Fibroblast of skin of scalp (primary cell): ENCODE data around the gene CDKN2B-AS1.
A peak's percentile ranks its signal among the peaks of the same experiment; 100 is the strongest.

ENCODE experiments used
- DNase-seq: peaks from one replicate; pipeline ENCODE4 v3.0.0-alpha.2; 2013

Gene CDKN2B-AS1

DNA sequence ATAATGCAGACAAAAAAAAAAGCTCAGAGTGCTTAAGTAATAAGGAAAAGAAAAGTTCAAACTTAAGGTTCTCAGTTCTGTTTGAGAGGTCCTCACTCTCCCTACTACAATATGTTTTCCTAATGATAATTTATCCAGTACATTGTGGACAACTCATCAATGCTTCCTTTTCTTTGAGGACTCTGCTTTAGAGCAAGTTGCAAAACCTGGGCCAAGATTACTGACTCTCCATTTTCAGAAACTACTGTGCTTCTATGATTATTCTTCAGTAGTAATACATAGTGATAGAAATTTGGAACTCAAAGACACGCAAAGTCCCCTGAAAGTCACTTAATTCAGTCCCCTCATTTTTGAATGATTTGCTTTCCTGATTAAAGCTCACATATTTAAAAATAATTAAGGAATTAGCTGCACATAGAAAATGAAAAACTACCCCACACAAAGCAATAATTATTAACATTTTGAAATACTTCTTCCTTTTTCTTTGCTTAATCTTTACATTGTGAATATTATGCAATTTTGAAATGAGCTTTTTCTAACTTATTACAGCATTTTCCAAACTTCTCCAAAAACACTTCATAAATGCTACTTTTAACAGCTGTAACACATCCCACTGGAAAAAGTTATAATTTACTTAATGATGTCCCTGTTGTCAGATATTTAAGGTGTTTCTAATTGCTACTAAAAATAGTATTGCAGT, 11.6 kb upstream of the CDKN2B-AS1 start:
- DNase-seq, result no peak

DNA sequence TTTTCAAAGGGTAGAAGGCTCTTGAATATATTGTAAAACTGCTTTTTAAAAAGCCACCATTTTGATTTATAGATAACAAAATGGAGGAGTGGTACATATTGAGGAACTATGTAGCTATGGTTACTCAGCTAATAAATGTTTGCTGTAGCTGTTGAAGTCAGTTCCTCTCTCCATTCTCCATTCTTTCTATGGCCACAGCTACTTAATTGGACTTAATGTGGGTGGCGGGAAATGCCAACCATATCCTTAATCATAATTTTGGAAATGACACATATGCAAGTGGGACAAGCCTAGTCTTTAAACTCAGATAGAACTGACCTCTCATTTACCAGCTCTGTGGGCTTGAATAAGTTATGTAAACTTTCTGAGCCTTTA, 11.0 kb upstream of the CDKN2B-AS1 start:
- DNase-seq, result no peak

DNA sequence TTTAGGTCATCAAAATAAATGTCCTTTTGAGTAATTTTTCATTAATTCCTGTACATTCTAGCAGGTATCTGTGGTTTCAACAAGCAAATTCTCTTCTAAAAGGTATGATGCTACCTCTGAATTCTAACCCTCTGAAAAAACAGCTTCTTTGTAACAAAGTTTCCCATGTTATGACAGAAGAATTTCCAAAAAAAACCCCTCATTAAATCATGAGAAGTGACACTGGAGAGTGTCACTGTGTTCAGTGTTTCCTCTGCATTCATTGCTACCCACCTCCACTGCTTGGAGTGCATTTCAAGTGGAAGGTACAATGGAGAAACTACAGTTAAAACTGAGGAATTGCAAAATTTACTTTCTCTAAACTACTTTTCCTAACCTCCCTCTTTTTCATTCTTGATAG, 10.5 kb upstream of the CDKN2B-AS1 start:
- no peak for DNase-seq

DNA sequence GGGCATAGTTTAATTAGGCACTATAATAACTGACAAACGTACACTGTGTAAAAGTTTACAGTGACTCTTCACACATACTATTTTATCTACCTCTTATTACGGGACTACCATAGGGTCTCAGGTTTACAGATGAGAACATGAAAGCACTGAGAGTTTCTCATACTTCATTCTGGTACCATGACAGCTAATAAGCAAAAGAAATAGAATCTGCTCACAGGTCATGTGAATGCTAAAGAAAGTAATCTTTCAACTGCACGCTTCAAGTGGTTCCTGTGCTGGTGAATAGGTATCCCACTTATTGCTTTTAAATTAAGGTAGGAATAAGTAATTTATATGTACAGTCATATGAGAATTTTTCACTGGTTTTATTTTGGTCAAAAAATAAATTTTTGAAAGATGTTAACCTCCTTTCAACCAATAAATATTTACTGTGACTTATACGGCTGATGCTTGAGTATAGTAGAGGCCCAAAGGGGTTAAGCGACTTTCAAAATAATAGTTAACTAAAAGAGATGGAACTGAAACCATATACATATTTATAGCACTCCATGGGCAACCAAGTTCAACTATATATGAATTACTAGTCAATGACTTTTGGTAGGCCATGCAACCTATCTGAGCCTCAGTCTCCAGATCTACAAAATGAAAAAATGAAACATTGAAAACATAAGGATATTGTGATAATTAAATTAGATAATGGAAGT, 8.5 kb upstream of the CDKN2B-AS1 start:
- no peak for DNase-seq

DNA sequence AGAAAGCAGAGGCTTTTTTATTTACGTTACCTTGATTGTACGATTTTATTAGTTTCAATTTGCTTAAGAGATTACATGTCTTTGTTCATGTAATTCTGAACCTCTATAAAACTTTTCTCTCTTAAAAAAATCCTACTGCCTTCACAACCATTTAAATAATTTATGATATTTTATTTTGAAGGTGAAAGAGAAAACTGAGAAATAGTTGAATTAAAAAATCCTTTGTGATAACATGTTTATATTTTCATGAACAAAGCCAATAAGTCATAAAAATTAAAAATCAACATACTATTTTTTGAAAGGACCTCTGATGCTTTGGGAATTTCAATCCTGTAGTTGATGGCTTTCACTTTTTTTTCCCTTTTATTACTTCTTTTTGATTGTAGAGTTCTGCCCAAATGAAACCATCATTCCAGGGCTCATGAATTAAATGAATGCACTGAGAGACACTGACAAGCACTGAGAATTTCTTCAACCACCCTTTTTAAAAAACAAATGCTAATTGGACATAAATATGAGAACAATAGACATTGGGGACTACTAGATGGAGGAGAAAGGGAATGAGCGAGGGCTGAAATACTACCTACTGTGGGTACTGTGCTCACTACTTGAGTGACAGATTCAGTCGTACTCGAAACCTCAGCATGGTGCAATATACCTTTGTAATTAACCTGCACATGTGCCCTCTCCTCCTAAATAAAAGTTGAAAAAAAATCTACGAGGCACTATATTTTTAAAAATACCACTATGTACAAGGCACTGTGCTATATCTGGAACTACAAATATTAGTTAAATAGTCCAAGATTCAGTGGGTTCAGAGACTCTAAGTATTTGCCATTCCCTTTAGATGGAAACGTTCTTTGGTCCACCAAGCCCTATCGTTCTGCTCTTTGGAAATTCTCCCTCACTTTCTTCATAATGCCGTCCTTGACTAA, 6.3 kb upstream of the CDKN2B-AS1 start:
- DNase-seq, result no peak

DNA sequence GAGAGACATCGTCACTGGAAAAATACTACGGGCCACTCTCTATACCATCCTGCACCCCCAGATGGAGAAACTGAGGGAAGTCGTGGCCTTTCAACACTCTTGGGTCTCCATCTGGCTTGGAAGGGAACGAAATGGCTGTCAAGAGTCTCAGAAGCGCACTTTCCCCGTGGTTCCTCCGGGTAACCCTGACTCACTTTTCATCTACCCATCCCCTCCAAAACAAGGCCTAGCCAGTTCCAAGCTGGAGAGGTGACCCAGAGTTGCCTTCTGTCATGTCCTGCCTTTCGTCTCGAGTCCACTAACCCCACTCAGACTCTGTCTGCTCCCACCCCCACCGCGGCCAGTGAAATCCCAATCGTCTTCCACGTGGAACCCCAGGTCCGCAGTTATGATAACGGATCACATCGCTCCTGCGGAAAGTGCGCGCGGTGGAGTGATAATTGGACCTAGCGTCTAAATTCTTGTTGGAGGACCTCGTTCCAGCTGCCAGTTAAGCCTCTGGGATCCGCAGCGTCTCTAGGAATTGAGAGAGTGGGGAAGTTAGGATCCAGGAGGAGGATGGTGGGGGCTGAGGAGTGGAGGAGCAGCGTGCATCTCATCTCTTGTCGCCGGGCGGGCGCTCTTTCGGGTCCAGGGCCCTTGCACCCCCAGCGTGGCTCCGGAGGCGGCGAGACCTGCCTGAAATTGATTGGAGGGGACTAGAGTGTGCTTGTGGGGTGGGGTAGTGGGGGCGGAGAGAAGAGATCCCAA, 5.0 kb upstream of the CDKN2B-AS1 start:
- no peak for DNase-seq

DNA sequence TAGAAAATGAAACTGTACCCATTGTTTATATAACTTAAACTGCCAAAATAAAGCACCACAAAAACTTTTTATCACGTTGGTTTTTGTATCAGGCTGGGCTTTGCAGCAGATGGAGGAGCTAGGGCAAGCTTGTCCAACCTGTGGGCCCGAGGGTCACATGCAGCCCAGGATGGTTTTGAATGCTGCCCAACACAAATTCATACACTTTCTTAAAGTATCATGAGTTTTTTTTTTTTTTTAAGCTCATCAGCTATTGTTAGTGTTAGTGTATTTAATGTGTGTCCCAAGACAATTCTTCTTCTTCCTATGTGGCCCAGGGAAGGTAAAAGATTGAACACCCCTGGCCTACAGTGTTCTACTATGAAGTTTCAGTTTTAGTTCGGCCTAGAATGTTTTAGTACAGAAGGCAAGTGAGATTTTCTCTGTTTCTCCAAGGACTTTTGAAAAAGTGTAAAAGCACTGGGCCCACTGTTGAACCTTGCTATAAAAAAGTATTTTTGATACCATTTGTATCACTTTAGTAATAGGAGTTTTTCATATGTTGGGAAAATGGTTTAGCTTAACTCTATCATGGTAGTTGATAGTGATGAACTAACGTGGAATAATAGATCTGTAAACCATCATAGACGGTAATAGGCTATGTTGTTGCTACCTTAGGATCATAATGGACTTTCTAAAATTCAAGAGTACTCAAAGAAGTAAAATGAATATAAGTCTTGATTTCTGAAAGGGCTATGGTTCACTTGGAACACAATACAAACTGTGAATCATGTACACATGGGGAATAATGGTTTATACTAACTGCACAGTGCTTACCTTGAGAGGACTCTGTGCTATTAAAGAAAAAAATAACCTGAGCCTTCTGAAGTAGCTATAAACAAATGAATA, 3.3 kb upstream of the CDKN2B-AS1 start:
- DNase-seq, result no peak

DNA sequence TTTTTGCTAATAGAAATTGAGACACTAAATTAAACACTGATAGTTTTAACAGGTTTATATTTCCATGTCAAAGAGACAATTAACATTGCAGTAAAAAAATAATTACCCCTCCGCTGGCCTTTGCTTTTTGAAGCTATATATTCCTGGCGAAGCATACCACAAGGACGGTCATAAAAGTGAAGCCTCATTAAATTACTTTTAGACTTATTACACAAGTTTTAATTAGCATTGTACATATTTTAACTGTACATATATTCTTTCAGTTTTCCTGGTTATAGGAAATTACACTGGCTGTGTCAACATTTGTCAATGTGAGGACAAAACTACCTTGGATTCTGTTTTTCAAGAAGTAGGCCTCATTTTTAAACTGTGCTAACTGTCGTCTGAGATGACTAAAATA, 1.6 kb upstream of the CDKN2B-AS1 start:
- no peak for DNase-seq

DNA sequence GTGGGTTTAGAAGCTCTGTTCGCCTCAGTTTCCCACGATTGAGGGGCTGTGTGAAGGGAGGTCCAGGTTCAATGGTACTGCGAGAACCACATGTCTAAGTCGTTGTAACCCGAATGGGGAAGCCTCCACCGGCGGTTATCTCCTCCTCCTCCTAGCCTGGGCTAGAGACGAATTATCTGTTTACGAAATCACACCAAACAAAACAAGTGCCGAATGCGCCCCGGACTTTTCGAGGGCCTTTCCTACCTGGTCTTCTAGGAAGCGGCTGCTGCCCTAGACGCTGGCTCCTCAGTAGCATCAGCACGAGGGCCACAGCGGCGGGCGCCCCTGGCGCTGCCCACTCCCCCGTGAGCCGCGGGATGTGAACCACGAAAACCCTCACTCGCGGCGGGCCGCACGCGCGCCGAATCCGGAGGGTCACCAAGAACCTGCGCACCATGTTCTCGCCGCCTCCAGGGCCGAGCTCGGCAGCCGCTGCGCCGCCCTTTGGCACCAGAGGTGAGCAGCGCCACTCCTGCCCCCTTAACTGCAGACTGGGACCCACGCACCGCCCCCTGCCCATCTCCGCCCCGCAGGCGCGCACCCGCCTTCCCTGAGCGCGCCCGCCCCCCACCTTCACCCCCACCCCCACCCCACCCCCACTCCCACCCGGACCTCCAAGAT, 567 bp upstream of the CDKN2B-AS1 start, which contains the start of gene CDKN2A:
CDKN2A (minus strand) TSS at position 500 of the 663 bp plus-strand sequence.
- no peak for DNase-seq

DNA sequence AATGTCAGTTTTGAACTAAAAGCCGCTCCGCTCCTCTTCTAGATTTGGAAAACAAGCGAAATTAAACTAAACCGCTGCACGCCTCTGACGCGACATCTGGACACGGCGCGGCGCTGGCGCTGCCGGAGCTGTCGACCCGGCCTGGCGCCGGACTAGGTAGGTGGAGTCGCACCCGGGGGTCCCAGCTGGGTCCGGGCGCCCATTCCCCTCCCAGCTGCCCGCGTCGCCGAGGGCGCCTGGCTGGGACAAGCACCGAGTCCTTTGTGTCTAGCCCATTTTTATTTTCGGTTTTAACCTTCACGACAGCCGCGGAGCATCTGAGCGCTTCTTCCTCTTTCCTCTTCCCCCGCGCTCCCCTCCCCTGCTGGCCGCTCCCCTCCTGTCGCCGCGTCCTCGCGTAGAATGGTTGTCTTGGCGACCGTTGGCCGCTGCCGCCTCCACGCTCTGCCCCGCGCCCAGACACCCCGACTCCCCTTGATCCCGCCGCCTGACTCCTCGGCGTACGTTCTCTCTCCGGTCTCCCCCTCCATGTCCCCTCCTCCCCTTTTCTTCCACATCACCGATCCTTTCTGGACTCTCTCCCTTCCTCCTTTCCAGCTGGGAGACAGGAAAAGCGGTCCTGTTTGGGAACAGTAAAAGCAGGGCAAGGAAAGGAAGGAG, 545 bp downstream of the CDKN2B-AS1 start:
- peak; percentile 74 for DNase-seq

DNA sequence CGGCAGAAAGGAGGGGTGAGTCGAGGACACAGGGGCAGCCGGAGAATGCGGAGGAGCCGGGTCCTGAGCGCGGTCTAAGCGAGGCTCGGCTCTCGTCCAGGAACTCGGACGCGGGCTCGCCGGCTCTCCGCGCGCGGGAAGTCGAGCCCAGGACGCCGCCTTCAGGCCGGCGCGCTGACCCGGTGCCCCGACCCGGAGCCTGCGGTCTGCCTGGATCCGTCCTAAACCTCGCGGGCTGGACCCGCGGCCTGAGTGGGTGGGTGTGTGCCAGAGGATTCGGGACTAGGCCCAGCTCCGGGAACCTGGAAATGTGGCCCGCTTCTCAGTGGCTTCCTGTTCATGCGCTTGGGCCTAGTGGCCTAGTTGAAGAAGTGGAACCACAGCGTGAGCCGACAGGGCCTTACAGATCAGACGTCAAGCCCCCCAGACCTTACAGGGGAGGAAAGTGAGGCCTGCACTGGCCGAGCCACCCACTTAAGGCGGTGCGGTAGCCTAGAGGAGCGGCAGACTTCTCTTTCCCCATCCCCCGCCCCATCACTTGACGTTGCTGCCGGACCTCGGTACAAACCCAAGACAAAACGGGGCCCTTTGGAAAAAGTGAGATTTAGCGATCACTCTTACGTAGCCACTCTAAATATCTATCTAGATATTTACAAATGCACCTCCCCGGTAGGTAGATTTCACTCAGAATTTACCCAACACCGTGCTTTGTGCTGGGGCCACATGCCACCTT, 1.2 kb downstream of the CDKN2B-AS1 start:
- DNase-seq, result peak; percentile 43

DNA sequence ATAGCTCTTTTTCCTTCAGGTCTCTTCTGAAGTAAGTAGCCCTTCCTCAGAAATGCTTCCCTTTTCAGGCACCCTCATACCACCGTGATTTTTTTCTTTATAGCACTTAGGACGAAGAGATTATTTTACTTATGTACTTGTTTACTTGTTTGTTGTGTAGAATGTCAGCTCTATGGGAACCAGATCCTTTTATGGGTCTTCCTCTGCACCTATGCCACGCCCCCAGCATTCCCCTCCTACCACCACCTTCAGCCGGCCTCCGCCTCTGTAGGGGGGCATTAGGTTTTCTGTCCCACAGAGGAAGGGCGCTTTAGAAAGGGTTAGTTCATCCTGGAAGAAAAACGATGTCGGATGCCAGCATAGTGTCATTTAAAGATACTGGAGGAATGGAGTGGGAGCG, 1.8 kb downstream of the CDKN2B-AS1 start:
- no peak for DNase-seq

DNA sequence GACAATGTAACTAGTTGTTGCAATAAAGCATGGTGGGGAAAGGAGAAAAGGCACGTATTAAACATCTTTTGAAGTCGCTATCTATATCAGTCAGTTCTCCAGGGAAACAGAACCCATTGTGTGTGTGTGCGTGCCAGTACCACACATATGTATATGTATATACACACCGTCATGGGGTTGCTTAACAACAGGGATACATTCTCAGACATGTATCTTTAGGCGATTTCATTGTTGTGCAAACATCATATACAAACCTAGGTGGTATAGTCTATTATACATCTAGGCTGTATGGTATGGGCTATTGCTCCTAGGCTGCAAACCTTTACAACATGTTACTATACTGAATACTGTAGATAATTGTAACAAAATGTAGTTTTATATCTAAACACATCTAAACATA, 2.3 kb downstream of the CDKN2B-AS1 start:
- no peak for DNase-seq

DNA sequence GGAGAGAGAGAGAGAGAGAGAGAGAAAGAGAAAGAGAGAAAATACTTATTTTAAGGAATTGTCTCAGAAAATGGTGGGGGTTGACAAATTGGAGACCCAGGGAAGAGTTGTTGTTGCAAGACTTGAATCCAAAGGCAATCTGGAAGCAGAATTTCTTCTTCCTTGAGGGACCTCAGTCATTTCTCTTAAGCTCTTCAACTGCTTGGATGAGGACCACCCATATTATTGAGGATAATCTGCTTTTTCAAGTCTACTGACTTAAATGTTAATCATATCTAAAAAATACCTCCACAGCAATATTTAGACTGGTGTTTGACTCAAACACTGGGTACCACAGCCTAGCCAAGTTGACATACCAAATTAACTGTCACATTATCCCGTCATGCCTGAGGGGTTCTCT, 2.9 kb downstream of the CDKN2B-AS1 start:
- no peak for DNase-seq

DNA sequence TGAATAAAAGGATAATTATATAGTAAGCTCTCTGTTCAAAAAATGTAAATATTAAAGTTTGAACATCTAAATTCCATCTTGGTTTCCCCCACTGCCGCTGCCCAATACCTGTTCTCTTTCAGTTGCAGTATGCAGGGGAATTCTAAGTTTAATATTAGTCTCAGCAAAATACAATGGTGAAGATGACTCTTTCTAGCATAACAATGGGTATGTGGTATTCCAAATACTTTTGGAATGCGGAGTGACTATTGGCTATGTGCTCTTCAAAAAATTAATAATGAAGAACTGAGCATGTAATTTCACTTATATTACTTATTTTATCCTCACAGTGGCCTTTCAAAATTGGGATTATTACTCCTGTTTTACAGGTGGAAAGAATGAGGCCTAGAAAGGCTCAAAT, 3.4 kb downstream of the CDKN2B-AS1 start:
- no peak for DNase-seq

DNA sequence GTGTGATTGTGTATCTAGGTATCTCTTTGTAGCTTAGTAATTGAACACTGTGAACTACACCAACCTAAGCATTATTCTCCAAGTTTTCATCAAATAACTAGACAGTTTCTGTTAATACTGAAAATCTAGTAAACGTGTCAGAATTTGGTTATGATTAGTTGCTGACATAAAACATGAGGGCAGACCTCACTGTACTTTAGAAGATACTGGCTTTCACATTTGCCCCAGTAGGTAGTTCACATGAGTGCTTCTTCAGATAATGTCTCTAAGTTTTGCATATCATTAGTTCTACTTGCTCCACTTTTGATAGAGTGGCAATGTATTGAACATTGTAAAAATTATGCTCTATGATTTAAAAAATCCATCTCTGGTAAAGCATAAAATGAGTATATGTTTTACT, 7.4 kb downstream of the CDKN2B-AS1 start:
- DNase-seq, result no peak

DNA sequence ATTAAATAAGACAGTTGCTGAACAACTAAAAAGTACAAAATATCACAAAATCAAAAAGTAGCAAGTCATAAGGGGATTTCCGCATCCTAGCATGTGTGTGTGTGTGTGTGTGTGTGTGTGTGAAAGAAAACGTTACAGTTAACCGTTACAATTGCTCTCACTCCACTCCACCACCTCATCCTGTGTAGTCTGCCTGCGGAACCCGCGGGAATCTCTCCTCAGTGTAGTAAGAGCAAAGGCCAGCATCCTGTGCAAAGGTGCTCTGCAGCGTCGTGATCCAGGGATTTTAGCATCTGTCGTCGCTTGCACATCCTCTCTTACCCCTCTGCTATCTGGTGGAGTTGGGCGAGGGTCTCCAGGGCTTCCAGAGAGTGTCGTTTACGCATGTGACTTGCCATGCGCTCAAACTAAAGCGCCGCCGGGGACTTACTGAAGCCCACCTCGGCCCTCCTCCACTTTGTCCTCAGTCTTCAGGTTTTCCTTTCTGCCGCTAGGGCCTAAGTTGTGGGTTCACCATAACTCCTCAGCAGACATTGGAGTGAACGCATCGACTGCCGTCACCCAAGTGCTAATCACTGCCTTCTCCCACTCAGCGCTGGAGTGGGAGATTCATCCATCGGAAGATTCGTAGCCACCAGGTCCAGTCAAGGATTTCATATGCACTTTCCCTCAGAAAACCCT, 10.6 kb downstream of the CDKN2B-AS1 start:
- DNase-seq, result no peak

DNA sequence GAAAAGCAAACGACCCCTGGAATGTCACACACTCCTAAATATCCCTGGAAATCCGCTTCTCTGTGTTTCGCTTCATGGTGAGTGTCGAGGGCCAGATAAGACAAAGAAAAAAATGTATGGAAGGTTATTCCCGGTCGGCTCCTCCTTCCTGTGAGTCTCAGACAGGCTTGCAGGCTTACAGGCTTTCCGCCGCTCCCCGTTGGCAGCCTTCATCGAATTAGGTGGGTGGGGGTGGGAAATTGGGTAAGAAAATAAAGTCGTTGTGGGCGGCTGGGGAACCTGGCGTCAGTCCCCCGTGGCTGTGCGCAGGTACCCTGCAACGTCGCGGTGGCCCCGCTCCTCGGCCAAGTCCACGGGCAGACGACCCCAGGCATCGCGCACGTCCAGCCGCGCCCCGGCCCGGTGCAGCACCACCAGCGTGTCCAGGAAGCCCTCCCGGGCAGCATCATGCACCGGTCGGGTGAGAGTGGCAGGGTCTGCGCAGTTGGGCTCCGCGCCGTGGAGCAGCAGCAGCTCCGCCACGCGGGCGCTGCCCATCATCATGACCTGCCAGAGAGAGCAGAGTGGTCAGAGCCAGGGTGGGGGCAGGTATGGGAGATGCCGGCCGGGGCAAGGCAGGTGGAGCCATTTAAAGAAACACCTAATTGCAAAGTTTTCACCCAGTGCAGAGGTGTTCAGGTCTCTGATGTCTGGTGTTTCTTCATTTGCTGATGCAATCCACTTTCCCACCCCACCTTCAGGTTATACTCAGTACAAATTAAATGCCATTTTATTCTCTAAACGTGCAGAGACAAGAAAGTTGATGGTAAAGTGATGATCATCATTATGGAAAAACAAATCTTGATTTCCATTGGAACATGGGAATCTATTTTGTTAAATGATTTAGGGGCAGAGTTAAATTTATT, 11.4 kb downstream of the CDKN2B-AS1 start:
- peak; percentile 41 for DNase-seq
